ENCODE measurements around the gene MAD2L1.

The MAD2L1 gene

DNA sequence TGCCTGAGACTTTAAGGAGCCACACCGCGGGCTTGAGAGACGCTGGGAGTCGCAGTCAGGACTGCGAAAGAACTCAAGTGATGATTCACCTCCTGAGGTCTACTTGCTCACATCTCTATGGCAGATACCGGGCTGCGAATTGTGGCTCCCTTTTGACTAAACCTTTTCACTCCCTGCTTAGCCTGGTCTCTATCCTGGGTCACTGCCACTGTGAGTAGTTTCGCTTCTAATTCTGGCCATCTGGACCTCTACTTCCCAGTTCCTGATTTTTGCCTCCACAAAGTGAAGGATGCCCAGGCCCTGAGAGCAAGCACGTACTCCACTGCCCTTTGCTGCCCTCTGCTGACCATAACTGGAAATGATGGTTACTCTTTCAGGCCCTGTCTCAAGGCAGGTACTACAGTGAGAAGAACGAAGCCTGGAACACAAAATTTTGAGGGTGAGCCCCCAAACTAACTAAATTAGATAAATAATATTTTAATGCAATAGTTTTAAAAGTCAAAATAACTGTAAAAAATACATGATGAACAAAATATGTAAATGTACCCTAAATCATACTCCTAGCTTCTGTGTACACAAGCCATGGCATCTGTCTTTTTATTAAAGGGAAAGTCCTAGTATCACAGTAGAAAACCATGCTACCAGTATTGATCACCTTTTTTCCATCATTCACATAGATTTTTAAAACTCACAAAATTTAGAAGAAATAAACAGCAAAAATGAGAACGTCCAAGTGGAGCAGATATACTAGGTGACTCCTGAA is 16.7 kb downstream of the MAD2L1 start:
- H3K4me1 ChIP-seq (ENCODE audit: insufficient read depth, low read length), result 0 out of 2 replicates have a peak, but pooled peaks cover 4% of the 10 kb centered on the region
- H3K9ac ChIP-seq (ENCODE audit: low read depth, low read length), result no peak overlapping the region
- no peaks in the 10 kb centered on the region for H3K9me3 ChIP-seq (ENCODE audit: control insufficient read depth, insufficient read depth, low read length)
- no peaks in the 10 kb centered on the region; the same call in 1 of the 2 replicates for H3K36me3 ChIP-seq (ENCODE audit: insufficient read depth, low read length)

- no peaks in the 10 kb centered on the region for H3K36me3 ChIP-seq (ENCODE audit: insufficient read depth, low read length)
Measured at GRCh38 chr4:120043828-120044227, 22.8 kb downstream of the MAD2L1 start.

DNA sequence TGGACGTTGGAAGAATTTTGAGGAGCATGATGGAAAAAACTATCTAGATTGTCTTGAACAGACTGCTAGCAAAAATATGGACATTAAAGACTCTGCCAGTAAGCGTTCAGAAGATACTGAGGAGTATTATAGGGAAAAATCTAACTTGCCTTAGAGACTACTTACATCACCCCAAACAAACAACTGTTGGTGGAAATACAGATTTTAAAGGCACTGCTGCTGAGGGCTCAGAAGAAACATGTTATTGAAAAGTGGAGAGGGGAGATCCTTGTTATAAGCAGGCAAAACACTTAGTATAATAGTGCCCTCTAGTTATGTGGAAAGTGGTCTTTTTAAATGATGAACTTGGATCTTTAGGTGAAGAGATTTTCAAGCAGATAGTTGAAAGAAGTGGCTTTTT is 29.2 kb downstream of the MAD2L1 start:
- Histone ChIP-seq H3K4me1 (ENCODE audit: insufficient read depth, low read length) (no peaks in the 10 kb centered on the region), H3K9ac (ENCODE audit: low read depth, low read length) (no peak overlapping the region), H3K36me3 (ENCODE audit: insufficient read depth, low read length) (no peaks in the 10 kb centered on the region), H3K9me3 (ENCODE audit: control insufficient read depth, insufficient read depth, low read length) (no peaks in the 10 kb centered on the region)

More at GRCh38 chr4:120043828-120044227, 22.8 kb downstream of the MAD2L1 start:
- H3K9me3 ChIP-seq (ENCODE audit: control insufficient read depth, insufficient read depth, low read length), result peaks cover 5% of the 10 kb centered on the region; the same call in 1 of the 2 replicates
- no peak overlapping the region for H3K9ac ChIP-seq (ENCODE audit: low read depth, low read length)
- H3K4me1 ChIP-seq (ENCODE audit: insufficient read depth, low read length), result no peaks in the 10 kb centered on the region

GRCh38 chr4:120034913-120035312 is 31.7 kb downstream of the MAD2L1 start:
- Histone ChIP-seq H3K36me3 (ENCODE audit: insufficient read depth, low read length) (no peaks in the 10 kb centered on the region), H3K9ac (ENCODE audit: low read depth, low read length) (no peak overlapping the region), H3K4me1 (ENCODE audit: insufficient read depth, low read length) (no peaks in the 10 kb centered on the region), H3K9me3 (ENCODE audit: control insufficient read depth, insufficient read depth, low read length) (no peaks in the 10 kb centered on the region)

GRCh38 chr4:120026853-120027252 is 39.8 kb downstream of the MAD2L1 start:
- Histone ChIP-seq H3K36me3 (ENCODE audit: insufficient read depth, low read length) (no peaks in the 10 kb centered on the region), H3K9me3 (ENCODE audit: control insufficient read depth, insufficient read depth, low read length) (no peaks in the 10 kb centered on the region), H3K4me1 (ENCODE audit: insufficient read depth, low read length) (no peaks in the 10 kb centered on the region; the same call in 1 of the 2 replicates), H3K9ac (ENCODE audit: low read depth, low read length) (no peak overlapping the region)

- H3K9me3 ChIP-seq (ENCODE audit: control insufficient read depth, insufficient read depth, low read length), result no peaks in the 10 kb centered on the region
- no peaks in the 10 kb centered on the region for H3K36me3 ChIP-seq (ENCODE audit: insufficient read depth, low read length)
Measured at GRCh38 chr4:120025516-120025915, 41.1 kb downstream of the MAD2L1 start.

DNA sequence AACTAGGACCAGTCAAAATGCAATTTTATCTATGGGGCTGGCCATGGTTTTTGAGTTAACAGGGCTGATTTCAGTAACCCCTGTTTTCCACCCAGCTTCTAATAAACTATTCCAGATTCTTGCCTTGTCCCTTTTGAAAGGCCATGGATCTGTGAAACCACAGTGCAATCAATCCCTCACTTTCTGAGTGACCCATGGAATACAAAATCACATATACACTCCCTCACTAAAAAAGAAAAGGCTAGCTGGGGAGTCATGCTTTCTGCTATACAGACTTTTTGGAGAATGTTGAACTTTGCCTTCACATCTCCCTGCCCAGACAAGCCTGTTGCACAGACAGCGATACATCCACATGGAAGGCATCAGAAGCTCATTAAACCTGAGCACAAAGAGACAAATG is 47.9 kb downstream of the MAD2L1 start:
- Histone ChIP-seq H3K36me3 (ENCODE audit: insufficient read depth, low read length) (no peaks in the 10 kb centered on the region), H3K4me1 (ENCODE audit: insufficient read depth, low read length) (no peaks in the 10 kb centered on the region), H3K9me3 (ENCODE audit: control insufficient read depth, insufficient read depth, low read length) (no peaks in the 10 kb centered on the region), H3K9ac (ENCODE audit: low read depth, low read length) (no peak overlapping the region)

More at GRCh38 chr4:120025516-120025915, 41.1 kb downstream of the MAD2L1 start:
- no peak overlapping the region for H3K9ac ChIP-seq (ENCODE audit: low read depth, low read length)
- H3K4me1 ChIP-seq (ENCODE audit: insufficient read depth, low read length), result no peaks in the 10 kb centered on the region; the same call in 1 of the 2 replicates

DNA sequence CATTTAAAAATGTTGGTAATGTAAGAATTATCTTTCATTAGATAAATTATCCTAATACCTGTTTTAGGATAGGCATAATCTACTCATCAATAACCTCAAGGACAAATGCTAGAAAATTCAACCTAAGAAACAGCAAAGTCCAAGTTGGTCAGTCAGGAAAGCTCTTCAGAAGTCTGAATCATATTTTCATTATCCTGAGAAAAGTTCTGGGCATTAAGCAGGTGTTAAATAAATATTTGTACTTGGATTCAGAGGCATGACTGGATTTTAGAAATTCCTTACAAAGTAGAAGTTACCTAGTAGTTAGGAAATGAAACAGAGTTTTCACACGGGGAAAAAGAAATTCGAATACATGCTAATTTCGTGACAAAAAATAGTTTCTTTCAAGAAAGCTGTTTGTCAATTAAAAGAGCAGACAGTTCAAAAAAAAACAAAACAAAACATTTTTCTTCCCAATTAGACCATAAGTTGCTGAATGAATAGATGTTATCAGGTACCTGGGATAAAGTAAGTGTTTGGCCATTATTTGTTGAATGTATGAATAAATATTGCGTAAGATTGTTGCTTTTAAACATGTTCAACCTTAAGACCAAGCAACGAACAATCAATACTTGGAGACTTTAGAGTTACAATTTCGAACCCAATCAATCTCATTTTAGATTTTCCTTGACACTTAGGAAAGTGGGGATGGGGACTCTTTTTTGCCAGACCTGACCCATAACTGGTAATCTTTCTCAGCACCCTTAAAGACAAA is 48.5 kb downstream of the MAD2L1 start:
- Histone ChIP-seq H3K36me3 (ENCODE audit: insufficient read depth, low read length) (no peaks in the 10 kb centered on the region), H3K9me3 (ENCODE audit: control insufficient read depth, insufficient read depth, low read length) (no peaks in the 10 kb centered on the region), H3K9ac (ENCODE audit: low read depth, low read length) (no peak overlapping the region), H3K4me1 (ENCODE audit: insufficient read depth, low read length) (no peaks in the 10 kb centered on the region)

DNA sequence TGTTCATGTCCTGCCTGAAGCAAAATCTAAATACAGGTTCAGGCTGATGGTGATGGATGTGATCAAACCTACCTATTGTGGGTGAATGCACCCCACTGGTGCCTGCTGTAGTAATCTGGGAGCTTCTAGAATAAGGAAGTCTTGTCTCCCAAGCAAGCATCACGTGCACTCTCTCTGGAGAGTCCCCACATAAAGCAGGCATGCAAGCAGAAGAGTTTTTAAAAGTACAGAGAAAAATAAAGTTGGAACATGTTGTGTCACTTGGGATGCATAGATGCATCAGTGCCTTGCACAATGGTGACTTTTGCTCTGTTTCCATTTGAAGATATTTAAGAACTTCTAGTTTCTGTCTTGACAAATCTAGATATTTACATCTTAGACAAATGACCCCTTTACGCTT is 54.9 kb downstream of the MAD2L1 start:
- no peaks in the 10 kb centered on the region for H3K4me1 ChIP-seq (ENCODE audit: insufficient read depth, low read length)
- H3K9ac ChIP-seq (ENCODE audit: low read depth, low read length), result no peak overlapping the region
- no peaks in the 10 kb centered on the region for H3K36me3 ChIP-seq (ENCODE audit: insufficient read depth, low read length)
- H3K9me3 ChIP-seq (ENCODE audit: control insufficient read depth, insufficient read depth, low read length), result no peaks in the 10 kb centered on the region; the same call in 1 of the 2 replicates

GRCh38 chr4:120010646-120011045 is 56.0 kb downstream of the MAD2L1 start:
- H3K9me3 ChIP-seq (ENCODE audit: control insufficient read depth, insufficient read depth, low read length), result peaks cover 3% of the 10 kb centered on the region; the same call in 1 of the 2 replicates
- no peaks in the 10 kb centered on the region for H3K4me1 ChIP-seq (ENCODE audit: insufficient read depth, low read length)

GRCh38 chr4:120009731-120010130 is 56.9 kb downstream of the MAD2L1 start:
- Histone ChIP-seq H3K36me3 (ENCODE audit: insufficient read depth, low read length) (no peaks in the 10 kb centered on the region), H3K9me3 (ENCODE audit: control insufficient read depth, insufficient read depth, low read length) (peaks cover 3% of the 10 kb centered on the region; the same call in 1 of the 2 replicates), H3K9ac (ENCODE audit: low read depth, low read length) (no peak overlapping the region), H3K4me1 (ENCODE audit: insufficient read depth, low read length) (no peaks in the 10 kb centered on the region)

More at GRCh38 chr4:120010646-120011045, 56.0 kb downstream of the MAD2L1 start:
- no peak overlapping the region for H3K9ac ChIP-seq (ENCODE audit: low read depth, low read length)
- H3K36me3 ChIP-seq (ENCODE audit: insufficient read depth, low read length), result no peaks in the 10 kb centered on the region

- Histone ChIP-seq H3K36me3 (ENCODE audit: insufficient read depth, low read length) (no peaks in the 10 kb centered on the region), H3K9ac (ENCODE audit: low read depth, low read length) (no peak overlapping the region), H3K4me1 (ENCODE audit: insufficient read depth, low read length) (no peaks in the 10 kb centered on the region), H3K9me3 (ENCODE audit: control insufficient read depth, insufficient read depth, low read length) (peaks cover 3% of the 10 kb centered on the region; the same call in 1 of the 2 replicates)
Measured at GRCh38 chr4:120008957-120009356, 57.7 kb downstream of the MAD2L1 start.

GRCh38 chr4:120007896-120008436 is 58.7 kb downstream of the MAD2L1 start:
- Histone ChIP-seq H3K9ac (ENCODE audit: low read depth, low read length) (no peak overlapping the region), H3K9me3 (ENCODE audit: control insufficient read depth, insufficient read depth, low read length) (peaks cover 3% of the 10 kb centered on the region; the same call in 1 of the 2 replicates), H3K36me3 (ENCODE audit: insufficient read depth, low read length) (no peaks in the 10 kb centered on the region; the same call in 1 of the 2 replicates), H3K4me1 (ENCODE audit: insufficient read depth, low read length) (no peaks in the 10 kb centered on the region)

GRCh38 chr4:120007191-120007871 is 59.3 kb downstream of the MAD2L1 start:
- no peaks in the 10 kb centered on the region; the same call in 1 of the 2 replicates for H3K36me3 ChIP-seq (ENCODE audit: insufficient read depth, low read length)
- H3K4me1 ChIP-seq (ENCODE audit: insufficient read depth, low read length), result no peaks in the 10 kb centered on the region
- peaks cover 6% of the 10 kb centered on the region for H3K9me3 ChIP-seq (ENCODE audit: control insufficient read depth, insufficient read depth, low read length)
- H3K9ac ChIP-seq (ENCODE audit: low read depth, low read length), result no peak overlapping the region
